ENCODE data around the gene CNTNAP1.
A peak's percentile ranks its signal among the peaks of the same experiment; 100 is the strongest.

Gene CNTNAP1

DNA sequence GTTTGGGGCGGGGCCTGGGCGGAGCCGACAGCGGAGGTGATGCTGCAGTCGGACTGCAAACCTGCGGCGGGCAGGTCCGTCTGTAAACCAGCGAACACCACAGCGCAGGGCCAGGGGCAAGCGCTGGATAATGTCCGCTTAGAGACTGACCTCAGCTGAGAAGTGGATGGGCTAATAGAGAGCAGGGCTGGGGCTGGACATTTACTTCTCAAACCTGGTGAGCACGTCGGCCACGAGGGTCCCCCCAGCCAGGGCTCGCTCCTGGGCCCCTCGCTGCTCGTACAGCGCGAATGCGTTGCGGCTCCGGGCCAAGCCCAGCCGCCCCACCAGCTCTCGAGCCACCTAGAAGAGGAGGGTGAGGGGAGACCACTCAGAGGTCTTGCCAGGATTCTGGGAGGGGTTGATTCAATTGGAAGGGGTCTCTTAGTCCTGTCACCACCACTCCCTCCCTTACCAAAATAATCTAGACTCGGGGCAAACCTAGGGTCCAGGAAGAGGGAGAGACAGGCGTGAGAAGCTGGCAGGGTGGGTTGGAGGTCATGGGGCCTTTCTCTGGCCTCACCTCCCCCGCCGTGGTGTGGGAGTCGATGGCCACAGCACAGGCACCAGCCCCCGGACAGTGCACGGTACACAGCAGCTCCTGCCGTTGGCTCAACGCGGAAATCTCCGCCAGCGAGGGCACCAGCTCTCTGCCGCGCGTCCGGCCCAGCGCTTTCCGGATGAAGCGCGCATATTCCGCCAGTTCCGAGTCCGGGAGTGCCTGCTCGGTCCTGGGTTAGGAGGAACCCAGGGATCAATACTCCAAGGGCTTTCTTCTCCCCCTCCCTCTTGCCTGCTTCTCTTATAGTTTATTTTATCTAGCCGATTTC, 11.3 kb upstream of the CNTNAP1 start:
- Histone ChIP-seq H3K36me3 (ENCODE audit: control insufficient read depth, insufficient read depth, low read length) (no peaks in the 10 kb centered on the region), H3K27ac (ENCODE audit: insufficient read depth, low read length, poor library complexity, severe bottlenecking) (no peak overlapping the region), H3K9me3 (ENCODE audit: control insufficient read depth, low read length) (no peaks in the 10 kb centered on the region), H3K4me3 (ENCODE audit: insufficient read depth, low read depth, low read length, poor library complexity, severe bottlenecking) (peak overlapping the region; percentile 33), H3K27me3 (replicated peaks; ENCODE audit: control insufficient read depth, insufficient read depth, low read length, poor library complexity, severe bottlenecking) (peaks cover 41% of the 10 kb centered on the region), H3K4me1 (ENCODE audit: control insufficient read depth, insufficient read depth, low read length, poor library complexity, severe bottlenecking) (peaks cover 32% of the 10 kb centered on the region)
- DNase-seq: no peak

DNA sequence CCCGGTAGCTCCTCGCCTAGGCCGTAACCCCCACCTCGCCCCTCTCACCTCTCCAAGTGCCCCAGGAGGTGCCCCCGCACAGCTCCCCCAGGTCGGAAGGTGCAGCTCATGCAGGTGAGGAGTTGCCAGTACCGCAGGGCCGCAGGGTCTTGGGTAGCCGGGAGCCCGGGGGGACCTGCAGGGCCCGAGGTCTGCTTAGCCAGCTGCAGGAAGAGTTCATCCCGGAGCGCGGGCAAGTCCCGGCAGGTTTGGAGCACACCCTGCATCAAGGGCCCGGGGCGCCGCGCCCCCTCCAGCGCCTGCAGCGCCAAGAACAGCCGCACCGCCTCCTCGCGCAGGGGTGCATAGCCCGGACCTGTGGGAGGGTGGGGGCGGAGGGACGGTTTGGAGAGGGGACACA, 10.3 kb upstream of the CNTNAP1 start:
- H3K36me3 ChIP-seq (ENCODE audit: control insufficient read depth, insufficient read depth, low read length): no peaks in the 10 kb centered on the region
- H3K27me3 ChIP-seq (replicated peaks; ENCODE audit: control insufficient read depth, insufficient read depth, low read length, poor library complexity, severe bottlenecking): peaks cover 48% of the 10 kb centered on the region
- no peak overlapping the region for H3K27ac ChIP-seq (ENCODE audit: insufficient read depth, low read length, poor library complexity, severe bottlenecking)
- H3K9me3 ChIP-seq (ENCODE audit: control insufficient read depth, low read length): no peaks in the 10 kb centered on the region
- H3K4me1 ChIP-seq (ENCODE audit: control insufficient read depth, insufficient read depth, low read length, poor library complexity, severe bottlenecking): peaks cover 40% of the 10 kb centered on the region
- DNase-seq: no peak
- no peak overlapping the region for H3K4me3 ChIP-seq (ENCODE audit: insufficient read depth, low read depth, low read length, poor library complexity, severe bottlenecking)

DNA sequence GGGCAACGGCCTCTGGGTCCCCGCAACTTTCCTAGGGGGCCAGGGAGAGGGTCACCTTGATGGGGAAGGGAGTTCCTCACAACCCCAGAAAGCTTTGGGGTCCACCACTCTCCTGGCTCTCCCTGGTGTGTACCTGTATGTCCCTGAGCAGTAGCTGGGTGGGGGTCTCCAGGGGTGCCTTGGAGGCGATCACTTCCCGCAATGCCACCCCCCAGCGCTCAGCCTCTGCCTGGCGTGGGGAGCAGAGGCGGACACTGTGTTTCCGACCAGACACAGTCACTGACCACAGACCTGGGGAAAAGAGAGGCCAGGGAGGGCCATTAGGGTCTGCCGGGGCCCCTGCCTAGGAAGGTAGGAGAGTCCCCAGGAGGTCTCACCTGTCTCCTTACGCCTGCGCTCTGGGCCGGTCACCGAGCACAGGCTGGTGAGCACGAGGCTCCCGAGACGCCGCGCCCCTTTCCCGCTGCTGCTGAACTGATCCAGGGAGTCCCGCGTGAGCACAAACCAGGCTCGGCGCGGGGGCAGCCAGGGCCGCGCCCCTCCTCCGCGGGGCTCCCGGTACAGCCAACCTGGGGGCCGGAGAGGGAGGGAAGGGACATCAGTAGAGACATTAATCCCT, 9.0 kb upstream of the CNTNAP1 start:
- DNase-seq: no peak
- Histone ChIP-seq H3K27ac (ENCODE audit: insufficient read depth, low read length, poor library complexity, severe bottlenecking) (no peak overlapping the region), H3K4me3 (ENCODE audit: insufficient read depth, low read depth, low read length, poor library complexity, severe bottlenecking) (no peak overlapping the region), H3K9me3 (ENCODE audit: control insufficient read depth, low read length) (no peaks in the 10 kb centered on the region), H3K27me3 (replicated peaks; ENCODE audit: control insufficient read depth, insufficient read depth, low read length, poor library complexity, severe bottlenecking) (peaks cover 48% of the 10 kb centered on the region), H3K4me1 (ENCODE audit: control insufficient read depth, insufficient read depth, low read length, poor library complexity, severe bottlenecking) (peaks cover 50% of the 10 kb centered on the region), H3K36me3 (ENCODE audit: control insufficient read depth, insufficient read depth, low read length) (no peaks in the 10 kb centered on the region)

DNA sequence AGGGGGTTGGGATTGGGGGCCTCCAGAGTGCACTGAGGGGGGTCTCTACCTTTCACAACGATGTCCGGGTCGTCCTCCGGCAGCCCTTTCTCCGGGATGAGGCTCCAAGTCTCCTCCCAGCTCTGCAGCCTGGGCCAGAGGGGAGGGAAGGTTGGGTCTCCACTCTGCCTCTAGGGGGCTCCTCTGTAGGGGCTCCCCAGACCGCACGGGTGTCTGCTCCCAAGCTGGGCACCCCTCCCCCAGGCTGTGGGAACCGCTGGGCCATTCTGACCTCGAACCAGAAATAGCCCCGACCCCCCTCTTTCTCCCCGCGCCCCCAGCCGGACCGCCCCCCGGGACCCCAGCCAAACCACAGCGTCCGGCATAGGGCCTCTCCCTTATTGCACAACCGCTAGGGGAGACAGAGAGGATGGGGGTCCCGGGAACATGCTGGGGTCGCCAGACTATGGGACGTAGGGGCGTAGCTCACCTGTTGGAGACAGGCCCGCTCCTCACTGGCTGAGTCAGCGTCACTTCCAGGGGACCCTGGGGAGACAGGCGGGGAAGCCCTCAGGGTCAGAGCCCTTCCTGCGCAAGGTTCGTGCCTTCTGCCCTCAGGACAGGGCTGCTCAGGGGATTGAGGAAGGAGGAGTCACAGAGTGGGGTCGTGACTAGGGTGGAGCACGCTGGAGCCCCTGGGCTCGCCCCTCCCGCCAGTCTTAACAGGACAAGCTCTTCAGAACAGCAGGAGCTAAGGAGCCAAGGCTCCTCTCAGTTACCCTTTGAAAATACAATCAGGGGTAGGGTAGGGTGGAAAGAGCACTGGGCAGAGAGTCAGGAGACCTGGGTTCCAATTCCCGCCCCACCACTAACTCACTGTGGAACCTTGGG, 8.2 kb upstream of the CNTNAP1 start:
- Histone ChIP-seq H3K4me1 (ENCODE audit: control insufficient read depth, insufficient read depth, low read length, poor library complexity, severe bottlenecking) (peaks cover 57% of the 10 kb centered on the region), H3K36me3 (ENCODE audit: control insufficient read depth, insufficient read depth, low read length) (no peaks in the 10 kb centered on the region), H3K4me3 (ENCODE audit: insufficient read depth, low read depth, low read length, poor library complexity, severe bottlenecking) (no peak overlapping the region), H3K27ac (ENCODE audit: insufficient read depth, low read length, poor library complexity, severe bottlenecking) (no peak overlapping the region), H3K9me3 (ENCODE audit: control insufficient read depth, low read length) (no peaks in the 10 kb centered on the region), H3K27me3 (replicated peaks; ENCODE audit: control insufficient read depth, insufficient read depth, low read length, poor library complexity, severe bottlenecking) (peaks cover 48% of the 10 kb centered on the region)
- no peak for DNase-seq

- no peak overlapping the region for H3K4me3 ChIP-seq (ENCODE audit: insufficient read depth, low read depth, low read length, poor library complexity, severe bottlenecking)
- no peak overlapping the region for H3K27ac ChIP-seq (ENCODE audit: insufficient read depth, low read length, poor library complexity, severe bottlenecking)
- peaks cover 63% of the 10 kb centered on the region for H3K4me1 ChIP-seq (ENCODE audit: control insufficient read depth, insufficient read depth, low read length, poor library complexity, severe bottlenecking)
- H3K9me3 ChIP-seq (ENCODE audit: control insufficient read depth, low read length): no peaks in the 10 kb centered on the region
- DNase-seq: no peak
- no peaks in the 10 kb centered on the region for H3K36me3 ChIP-seq (ENCODE audit: control insufficient read depth, insufficient read depth, low read length)
- peaks cover 48% of the 10 kb centered on the region for H3K27me3 ChIP-seq (replicated peaks; ENCODE audit: control insufficient read depth, insufficient read depth, low read length, poor library complexity, severe bottlenecking)
Measured at GRCh38 chr17:42674755-42675347, 7.5 kb upstream of the CNTNAP1 start.

DNA sequence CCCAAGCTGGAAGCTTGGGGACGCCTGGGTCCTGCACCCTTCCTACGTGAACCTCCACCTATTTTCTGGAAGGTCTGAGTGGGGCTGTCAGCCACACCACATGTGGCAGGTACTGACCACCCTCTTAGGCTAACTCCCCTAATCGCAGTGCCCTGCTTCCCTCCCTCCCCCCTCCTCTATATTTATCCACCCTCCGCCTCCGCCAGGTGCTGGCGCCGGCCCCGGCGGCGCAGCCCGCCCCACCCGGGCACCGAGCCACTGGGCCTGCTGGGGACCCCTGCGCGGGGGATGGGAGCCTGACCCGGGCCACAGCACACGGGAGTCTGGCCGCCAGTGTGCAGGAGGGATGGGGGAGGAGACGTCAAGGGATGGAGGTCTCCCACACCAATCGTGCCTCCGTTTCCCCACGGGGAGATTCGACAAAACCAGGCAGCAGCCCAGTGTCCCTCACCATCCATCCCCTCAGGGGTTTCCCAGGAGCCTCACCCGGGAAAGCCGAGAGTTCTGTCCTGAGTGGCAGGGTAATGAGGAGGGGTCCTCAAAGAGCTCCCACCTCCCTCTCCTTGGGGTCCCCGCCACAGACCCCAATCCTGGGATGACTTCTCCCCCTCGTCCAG, 6.9 kb upstream of the CNTNAP1 start:
- H3K27ac ChIP-seq (ENCODE audit: insufficient read depth, low read length, poor library complexity, severe bottlenecking): no peak overlapping the region
- no peak for DNase-seq
- H3K4me1 ChIP-seq (ENCODE audit: control insufficient read depth, insufficient read depth, low read length, poor library complexity, severe bottlenecking): peaks cover 66% of the 10 kb centered on the region
- H3K9me3 ChIP-seq (ENCODE audit: control insufficient read depth, low read length): no peaks in the 10 kb centered on the region
- peak overlapping the region; percentile 51 for H3K4me3 ChIP-seq (ENCODE audit: insufficient read depth, low read depth, low read length, poor library complexity, severe bottlenecking)
- no peaks in the 10 kb centered on the region for H3K36me3 ChIP-seq (ENCODE audit: control insufficient read depth, insufficient read depth, low read length)
- H3K27me3 ChIP-seq (replicated peaks; ENCODE audit: control insufficient read depth, insufficient read depth, low read length, poor library complexity, severe bottlenecking): peaks cover 48% of the 10 kb centered on the region

DNA sequence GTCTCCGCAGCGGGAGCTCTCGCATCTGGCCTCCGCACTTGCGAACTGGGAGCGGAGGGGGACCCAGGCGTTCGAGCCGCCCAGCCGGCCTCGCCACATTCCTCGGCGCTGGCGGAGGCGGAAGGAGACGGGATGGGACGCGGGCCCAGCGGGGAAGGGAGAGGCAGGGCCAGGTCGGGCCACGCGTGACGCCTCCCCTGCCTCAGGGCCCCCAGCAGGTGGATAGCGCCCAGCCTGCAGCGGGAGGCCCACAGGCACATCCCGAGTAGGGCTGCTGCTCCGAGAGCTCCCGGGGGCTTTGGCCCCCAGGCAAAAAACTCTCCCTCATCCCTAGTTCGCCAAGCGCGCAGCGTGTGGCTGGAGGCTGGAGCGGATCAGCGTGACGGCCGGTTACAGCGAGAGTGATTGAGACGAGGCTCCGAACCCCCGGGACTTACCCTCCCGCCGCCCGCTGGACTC, 6.3 kb upstream of the CNTNAP1 start:
- peaks cover 61% of the 10 kb centered on the region for H3K4me1 ChIP-seq (ENCODE audit: control insufficient read depth, insufficient read depth, low read length, poor library complexity, severe bottlenecking)
- H3K4me3 ChIP-seq (ENCODE audit: insufficient read depth, low read depth, low read length, poor library complexity, severe bottlenecking): peak overlapping the region; percentile 51
- no peak overlapping the region for H3K27ac ChIP-seq (ENCODE audit: insufficient read depth, low read length, poor library complexity, severe bottlenecking)
- no peak for DNase-seq
- peaks cover 46% of the 10 kb centered on the region for H3K27me3 ChIP-seq (replicated peaks; ENCODE audit: control insufficient read depth, insufficient read depth, low read length, poor library complexity, severe bottlenecking)
- H3K36me3 ChIP-seq (ENCODE audit: control insufficient read depth, insufficient read depth, low read length): no peaks in the 10 kb centered on the region
- H3K9me3 ChIP-seq (ENCODE audit: control insufficient read depth, low read length): no peaks in the 10 kb centered on the region

DNA sequence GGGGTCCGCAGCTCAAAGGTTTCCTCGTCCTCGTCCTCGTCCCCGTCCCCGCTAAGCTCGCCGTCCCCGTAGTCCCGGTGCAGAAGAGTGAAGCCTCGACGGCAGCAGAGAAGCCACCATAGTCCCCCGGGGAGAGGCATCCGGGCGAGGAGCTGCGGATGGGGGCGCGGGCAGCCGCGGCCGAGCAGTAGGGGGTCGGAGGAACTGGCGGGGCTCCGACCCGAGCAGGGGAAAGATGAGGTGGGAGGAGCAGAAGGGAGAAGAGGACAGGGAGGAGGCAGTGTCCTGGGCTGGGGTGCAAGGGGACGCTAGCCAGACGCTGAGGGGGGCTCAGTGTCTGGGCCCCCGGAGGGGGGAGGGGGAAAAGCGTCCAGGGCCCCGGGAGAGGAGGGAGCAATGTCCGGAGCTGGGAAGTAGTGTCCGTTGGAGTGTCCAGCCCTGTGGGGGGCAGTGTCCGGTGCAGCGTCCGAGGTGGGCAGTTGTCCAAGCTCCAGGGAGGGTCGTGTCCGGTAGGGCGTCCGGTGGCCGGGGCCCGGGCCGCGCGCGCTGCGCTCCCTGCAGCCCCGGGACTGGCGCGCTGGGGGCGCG, 5.8 kb upstream of the CNTNAP1 start, which contains the start of gene PLEKHH3:
PLEKHH3 (minus strand) TSS at position 571 of the 588 bp plus-strand sequence; CDS start at position 140, 431 bp downstream.
- H3K27me3 ChIP-seq (replicated peaks; ENCODE audit: control insufficient read depth, insufficient read depth, low read length, poor library complexity, severe bottlenecking): peaks cover 49% of the 10 kb centered on the region
- no peak for DNase-seq
- peak within 1 kb of the TSS; percentile 63 for H3K27ac ChIP-seq (ENCODE audit: insufficient read depth, low read length, poor library complexity, severe bottlenecking)
- H3K9me3 ChIP-seq (ENCODE audit: control insufficient read depth, low read length): no peaks in the 10 kb centered on the region
- H3K4me1 ChIP-seq (ENCODE audit: control insufficient read depth, insufficient read depth, low read length, poor library complexity, severe bottlenecking): peaks cover 62% of the 10 kb centered on the region
- no peaks in the 10 kb centered on the region for H3K36me3 ChIP-seq (ENCODE audit: control insufficient read depth, insufficient read depth, low read length)
- H3K4me3 ChIP-seq (ENCODE audit: insufficient read depth, low read depth, low read length, poor library complexity, severe bottlenecking): peak within 1 kb of the TSS; percentile 76
